ENCODE data around the gene DNAJA3.

DNAJA3 gene

DNA sequence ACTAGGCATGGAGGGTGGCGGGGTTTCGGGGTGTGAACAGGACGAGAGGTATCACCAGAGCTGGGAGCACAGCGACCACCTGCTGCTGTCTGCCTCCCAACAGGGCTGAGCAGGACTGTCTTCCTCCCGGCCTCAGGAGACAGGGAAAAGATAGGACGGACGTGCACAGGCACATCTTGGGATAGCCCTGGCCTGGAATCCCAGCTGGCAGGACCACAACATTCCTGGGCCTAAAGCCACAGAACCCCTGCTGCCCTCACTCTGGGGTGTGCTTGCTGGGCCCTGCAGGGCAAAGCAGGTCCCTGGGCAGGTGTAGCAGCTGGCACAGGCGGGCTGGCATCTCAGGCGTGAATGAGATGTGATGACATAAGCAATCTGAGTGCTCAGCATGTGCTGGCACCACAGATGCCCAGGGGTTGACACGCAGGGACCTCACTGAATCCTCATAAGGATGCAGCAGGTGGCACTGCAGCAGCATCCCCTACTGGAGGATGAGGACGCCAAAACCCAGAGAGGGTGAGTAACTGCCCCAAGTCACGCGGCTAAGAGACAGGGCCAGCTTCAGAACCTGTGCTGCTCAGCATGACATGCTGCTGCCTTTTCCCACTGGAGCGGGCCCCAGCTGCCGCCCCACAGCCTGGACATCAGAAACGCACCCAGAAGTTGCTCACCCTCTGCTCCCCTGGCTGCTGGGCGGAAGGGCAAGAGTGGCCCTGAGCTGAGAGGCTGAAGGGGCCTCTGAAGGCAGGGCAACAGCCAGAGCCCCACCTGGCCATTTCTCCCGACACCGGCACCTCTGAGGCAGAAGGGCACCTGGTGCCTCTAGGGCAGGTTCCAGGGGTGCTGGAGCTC is 16.4 kb upstream of the DNAJA3 start:
- no peak overlapping the region for H3K4me3 ChIP-seq (replicated peaks; ENCODE audit: low read depth, low read length)
- DNase-seq (ENCODE audit: extremely low read depth, low read depth), result no peak
- TF ChIP-seq, protein P1, sequence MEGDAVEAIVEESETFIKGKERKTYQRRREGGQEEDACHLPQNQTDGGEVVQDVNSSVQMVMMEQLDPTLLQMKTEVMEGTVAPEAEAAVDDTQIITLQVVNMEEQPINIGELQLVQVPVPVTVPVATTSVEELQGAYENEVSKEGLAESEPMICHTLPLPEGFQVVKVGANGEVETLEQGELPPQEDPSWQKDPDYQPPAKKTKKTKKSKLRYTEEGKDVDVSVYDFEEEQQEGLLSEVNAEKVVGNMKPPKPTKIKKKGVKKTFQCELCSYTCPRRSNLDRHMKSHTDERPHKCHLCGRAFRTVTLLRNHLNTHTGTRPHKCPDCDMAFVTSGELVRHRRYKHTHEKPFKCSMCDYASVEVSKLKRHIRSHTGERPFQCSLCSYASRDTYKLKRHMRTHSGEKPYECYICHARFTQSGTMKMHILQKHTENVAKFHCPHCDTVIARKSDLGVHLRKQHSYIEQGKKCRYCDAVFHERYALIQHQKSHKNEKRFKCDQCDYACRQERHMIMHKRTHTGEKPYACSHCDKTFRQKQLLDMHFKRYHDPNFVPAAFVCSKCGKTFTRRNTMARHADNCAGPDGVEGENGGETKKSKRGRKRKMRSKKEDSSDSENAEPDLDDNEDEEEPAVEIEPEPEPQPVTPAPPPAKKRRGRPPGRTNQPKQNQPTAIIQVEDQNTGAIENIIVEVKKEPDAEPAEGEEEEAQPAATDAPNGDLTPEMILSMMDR (IDR thresholded peaks at IDR 0.05; ENCODE audit: low read depth, low read length, missing control alignments), result peak; percentile 14

DNA sequence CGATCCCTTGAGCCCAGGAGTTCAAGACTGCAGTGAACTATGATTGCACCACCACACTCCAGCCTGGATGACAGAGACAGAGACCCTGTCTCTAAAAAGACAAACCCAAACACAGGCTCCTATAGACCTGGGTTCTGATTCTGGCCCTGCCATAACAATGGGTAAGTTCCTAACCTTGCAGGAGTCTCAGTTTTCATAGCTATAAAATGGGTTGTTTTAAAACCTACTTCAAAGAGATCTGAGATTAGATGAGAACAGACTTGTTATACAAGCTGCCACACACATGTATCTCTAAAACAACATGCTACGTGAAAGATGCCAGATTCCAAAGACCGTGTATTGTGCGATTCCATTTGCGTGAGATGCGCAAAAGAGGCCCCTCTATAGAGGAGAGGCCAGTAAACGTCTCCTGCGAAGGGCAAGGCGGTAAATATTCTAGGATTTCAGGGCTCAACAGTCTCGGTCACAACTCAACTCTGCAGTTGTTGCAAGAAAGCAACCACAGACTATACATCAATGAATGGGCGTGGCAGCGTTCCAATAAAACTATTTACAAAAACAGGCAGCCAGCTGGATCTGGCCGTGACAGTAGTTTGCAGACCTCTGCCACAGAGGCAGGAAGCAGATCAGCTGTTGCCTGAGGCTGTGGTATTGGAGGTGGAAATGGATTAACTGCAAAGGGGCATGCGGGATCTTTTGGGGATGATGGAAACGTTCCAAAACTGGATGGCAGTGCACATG is 15.2 kb upstream of the DNAJA3 start:
- TF ChIP-seq, protein P1 (IDR thresholded peaks at IDR 0.05; ENCODE audit: low read depth, low read length, missing control alignments), result no peak
- peak; percentile 81 for DNase-seq (ENCODE audit: extremely low read depth, low read depth)
- H3K4me3 ChIP-seq (replicated peaks; ENCODE audit: low read depth, low read length), result no peak overlapping the region

DNA sequence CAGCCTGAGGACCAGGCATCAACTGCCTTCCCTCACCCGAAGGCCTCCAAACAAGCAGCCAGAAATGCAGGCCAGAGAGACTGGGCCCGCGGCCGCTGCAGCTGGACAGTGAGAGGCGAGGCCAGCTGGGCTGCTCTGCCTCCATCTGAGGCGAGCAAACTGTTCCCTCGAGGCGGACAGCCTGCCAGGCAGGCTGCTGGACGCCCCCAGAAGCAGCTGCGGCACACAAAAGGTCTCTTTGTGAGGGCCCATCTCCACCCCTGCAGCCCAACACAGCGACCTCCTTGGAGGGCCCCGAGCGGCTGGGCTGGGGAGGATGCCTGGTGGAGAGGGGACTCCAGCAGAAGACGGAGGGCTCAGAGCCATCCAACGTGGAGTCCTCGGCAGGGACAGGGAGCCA is 14.0 kb upstream of the DNAJA3 start:
- H3K4me3 ChIP-seq (replicated peaks; ENCODE audit: low read depth, low read length), result no peak overlapping the region
- DNase-seq (ENCODE audit: extremely low read depth, low read depth), result no peak
- TF ChIP-seq, protein P1 (IDR thresholded peaks at IDR 0.05; ENCODE audit: low read depth, low read length, missing control alignments), result no peak

DNA sequence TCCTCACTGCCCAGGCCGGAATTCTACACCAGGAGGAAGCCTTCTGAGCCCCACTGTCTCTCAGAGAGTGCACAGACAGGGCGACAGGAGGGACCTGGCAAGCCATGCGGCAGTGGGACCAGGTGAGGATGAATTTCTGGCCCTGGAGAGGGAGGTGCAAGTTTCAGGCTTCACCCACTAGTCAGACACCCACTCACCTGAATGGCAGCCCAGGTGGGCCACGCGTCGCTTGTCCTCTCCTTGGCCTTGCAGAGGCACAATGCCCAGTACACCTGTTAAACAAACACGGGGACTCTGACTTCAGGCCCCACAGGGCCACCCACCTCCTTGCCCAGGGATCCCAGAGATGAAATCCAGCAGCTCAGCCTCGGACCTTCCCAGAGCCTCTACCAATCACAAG is 13.5 kb upstream of the DNAJA3 start:
- TF ChIP-seq, protein P1 (IDR thresholded peaks at IDR 0.05; ENCODE audit: low read depth, low read length, missing control alignments), result no peak
- H3K4me3 ChIP-seq (replicated peaks; ENCODE audit: low read depth, low read length), result no peak overlapping the region
- no peak for DNase-seq (ENCODE audit: extremely low read depth, low read depth)

DNA sequence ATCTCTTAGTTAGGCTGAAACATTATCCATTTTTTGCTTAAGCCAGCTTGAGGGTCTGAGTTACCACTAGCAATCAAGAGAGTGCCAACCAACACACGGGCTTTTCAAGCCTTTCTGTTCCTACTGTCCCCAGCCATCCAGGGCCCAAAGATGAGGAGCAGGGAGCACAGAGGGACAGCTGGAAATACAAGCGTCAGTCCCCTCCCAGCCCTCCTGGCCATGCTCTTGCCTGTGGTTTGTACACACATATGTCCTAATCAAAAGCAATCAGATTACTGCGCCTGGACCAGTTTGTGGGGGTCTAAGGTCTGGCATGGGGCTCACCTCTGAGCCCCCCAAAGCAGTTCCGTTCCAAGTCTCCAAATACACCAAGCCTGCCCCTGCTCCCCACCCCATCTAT is 12.8 kb upstream of the DNAJA3 start:
- TF ChIP-seq, protein P1 (IDR thresholded peaks at IDR 0.05; ENCODE audit: low read depth, low read length, missing control alignments), result no peak
- no peak overlapping the region for H3K4me3 ChIP-seq (replicated peaks; ENCODE audit: low read depth, low read length)
- no peak for DNase-seq (ENCODE audit: extremely low read depth, low read depth)

DNA sequence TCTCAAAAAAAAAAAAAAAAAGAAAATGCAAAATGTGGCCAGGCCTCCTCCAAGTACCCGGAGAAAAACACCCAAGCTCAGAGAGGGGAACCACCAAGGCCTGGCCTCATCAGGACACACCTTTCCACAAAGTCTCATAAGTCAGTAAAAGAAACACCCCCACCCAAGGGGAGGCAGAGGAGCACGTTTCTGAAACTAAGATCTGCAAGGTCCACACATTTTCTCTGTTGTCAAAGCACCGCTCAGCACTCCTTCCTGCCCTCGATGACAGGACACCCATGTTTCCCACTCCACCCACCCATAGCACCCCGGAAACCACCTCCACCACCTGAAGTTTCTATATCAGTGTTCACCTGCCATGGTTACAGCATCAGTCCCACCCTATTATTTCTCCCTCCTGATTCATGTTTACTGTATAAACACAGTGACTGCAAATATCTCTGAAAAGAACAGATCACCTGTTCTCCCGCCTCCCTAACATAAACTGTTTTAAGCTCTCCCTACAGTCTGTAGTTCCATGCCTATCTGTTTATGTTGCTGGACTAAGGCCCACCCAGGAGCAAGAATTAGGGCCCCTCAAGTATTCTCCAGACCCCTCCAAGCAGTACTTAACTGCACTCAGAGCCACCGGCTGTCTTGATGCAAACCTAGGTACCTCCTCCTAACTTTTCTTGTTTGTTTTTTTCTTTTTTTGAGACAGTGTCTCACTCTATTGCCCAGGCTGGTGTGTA is 11.3 kb upstream of the DNAJA3 start:
- no peak overlapping the region for H3K4me3 ChIP-seq (replicated peaks; ENCODE audit: low read depth, low read length)
- DNase-seq (ENCODE audit: extremely low read depth, low read depth), result no peak
- TF ChIP-seq, protein P1 (IDR thresholded peaks at IDR 0.05; ENCODE audit: low read depth, low read length, missing control alignments), result no peak

Data from HFF-Myc (cell line).